WTC11 (cell line): ENCODE results near the gene CLK1. TPM values are rescaled to one million over a fixed set of nuclear protein-coding genes. Genes with fewer than 3 reads are reported as not detected.
A peak's percentile ranks its signal among the peaks of the same experiment; 100 is the strongest.

Experiments
- ATAC-seq: fragments of 200-7000 bp; cut with Tn5 transposase; 2 replicates; pipeline ENCODE4 v1.10.0; 2021; ENCODE audit warnings: mild to moderate bottlenecking, moderate library complexity
- CTCF ChIA-PET: fragments of 300-600 bp; sonication (Branson Sonifier 250); formaldehyde crosslinking; loops from one replicate; lab custom pipeline; 2021; ENCODE audit warnings: antibody characterized with exemption; lab: Charles Lee
- POLR2A ChIA-PET: fragments of 350-600 bp; sonication (Branson Sonifier 250); formaldehyde crosslinking; loops from one replicate; lab custom pipeline; 2021; ENCODE audit warnings: antibody characterized with exemption; lab: Charles Lee
- DNase-seq: peaks from one replicate; pipeline ENCODE4 v3.0.0; 2021; ENCODE audit warnings: low spot score
- H3K27ac Mint-ChIP-seq: 2 replicates; pipeline ENCODE4 v1.8.0; 2021; ENCODE audit warnings: mixed read lengths
- H3K27me3 Mint-ChIP-seq: 2 replicates; pipeline ENCODE4 v1.8.0; 2021; ENCODE audit warnings: low read depth, mild to moderate bottlenecking, moderate library complexity, mixed read lengths
- H3K36me3 Mint-ChIP-seq: 2 replicates; pipeline ENCODE4 v1.8.0; 2021; ENCODE audit warnings: mixed read lengths
- H3K4me1 Mint-ChIP-seq: 2 replicates; pipeline ENCODE4 v1.8.0; 2022; ENCODE audit warnings: mixed read lengths
- H3K4me3 Mint-ChIP-seq: 2 replicates; pipeline ENCODE4 v1.8.0; 2021; ENCODE audit warnings: mild to moderate bottlenecking, moderate library complexity, mixed read lengths
- H3K9me3 Mint-ChIP-seq: 2 replicates; pipeline ENCODE4 v1.8.0; 2021; ENCODE audit warnings: mixed read lengths
- E2F5 ChIP-seq: sonication (generic); formaldehyde crosslinking; IDR thresholded peaks from 2 replicates; pipeline ENCODE4 v1.8.1; 2022; ENCODE audit warnings: mild to moderate bottlenecking, moderate library complexity, missing genetic modification reagents
- ESRRA ChIP-seq: sonication (generic); formaldehyde crosslinking; IDR thresholded peaks from 2 replicates; pipeline ENCODE4 v1.8.1; 2022; ENCODE audit warnings: mild to moderate bottlenecking, missing genetic modification reagents, borderline replicate concordance
- FOXP1 ChIP-seq: sonication (generic); formaldehyde crosslinking; IDR thresholded peaks from 2 replicates; pipeline ENCODE4 v1.8.0; 2022; ENCODE audit warnings: missing genetic modification reagents, mild to moderate bottlenecking, moderate library complexity, borderline replicate concordance
- FOXP4 ChIP-seq: sonication (generic); formaldehyde crosslinking; IDR thresholded peaks from 2 replicates; pipeline ENCODE4 v1.8.0; 2022; ENCODE audit warnings: mild to moderate bottlenecking, missing genetic modification reagents
- GABPB1 ChIP-seq: sonication (generic); formaldehyde crosslinking; IDR thresholded peaks from 2 replicates; pipeline ENCODE4 v1.8.1; 2023; ENCODE audit warnings: mild to moderate bottlenecking, missing genetic modification reagents
- HMGA2 ChIP-seq: fragments of 250-450 bp; sonication (Bioruptor Pico); IDR thresholded peaks from 2 replicates; pipeline ENCODE4 v1.4.0; 2021; ENCODE audit warnings: mild to moderate bottlenecking, moderate library complexity
- IRF2 ChIP-seq: sonication (generic); formaldehyde crosslinking; IDR thresholded peaks from 2 replicates; pipeline ENCODE4 v1.8.0; 2022; ENCODE audit warnings: low read depth, missing genetic modification reagents, borderline replicate concordance
- JAZF1 ChIP-seq: fragments of 250-450 bp; sonication (Bioruptor Pico); IDR thresholded peaks from 2 replicates; pipeline ENCODE4 v1.9.0; 2021; ENCODE audit warnings: moderate library complexity, mild to moderate bottlenecking, inconsistent platforms
- NFATC4 ChIP-seq: fragments of 250-450 bp; sonication (Bioruptor Pico); IDR thresholded peaks from 2 replicates; pipeline ENCODE4 v1.9.0; 2021; ENCODE audit warnings: mild to moderate bottlenecking
- NFE2L1 ChIP-seq: sonication (generic); formaldehyde crosslinking; IDR thresholded peaks from 2 replicates; pipeline ENCODE4 v1.8.1; 2023; ENCODE audit warnings: missing genetic modification reagents
- NFYB ChIP-seq: sonication (generic); formaldehyde crosslinking; conservative IDR thresholded peaks from 2 replicates; pipeline ENCODE4 v1.8.0; 2022; ENCODE audit warnings: low read depth, missing genetic modification reagents
- NR1H2 ChIP-seq: sonication (generic); formaldehyde crosslinking; IDR thresholded peaks from 2 replicates; pipeline ENCODE4 v1.9.0; 2021; ENCODE audit warnings: mild to moderate bottlenecking, moderate library complexity, missing genetic modification reagents
- PRDM15 ChIP-seq: sonication (generic); formaldehyde crosslinking; IDR thresholded peaks from 2 replicates; pipeline ENCODE4 v1.8.0; 2022; ENCODE audit warnings: missing genetic modification reagents
- SP1 ChIP-seq: sonication (generic); formaldehyde crosslinking; conservative IDR thresholded peaks from 2 replicates; pipeline ENCODE4 v1.8.1; 2022; ENCODE audit warnings: missing genetic modification reagents
- ZBTB21 ChIP-seq: sonication (generic); formaldehyde crosslinking; IDR thresholded peaks from 2 replicates; pipeline ENCODE4 v1.8.1; 2023; ENCODE audit warnings: mild to moderate bottlenecking, missing genetic modification reagents, borderline replicate concordance
- ZNF121 ChIP-seq: sonication (generic); formaldehyde crosslinking; IDR thresholded peaks from 2 replicates; pipeline ENCODE4 v1.8.0; 2023; ENCODE audit warnings: missing genetic modification reagents
- ZNF219 ChIP-seq: sonication (generic); formaldehyde crosslinking; IDR thresholded peaks from 2 replicates; pipeline ENCODE4 v1.8.0; 2023; ENCODE audit warnings: missing genetic modification reagents, mild to moderate bottlenecking, borderline replicate concordance
- ZNF263 ChIP-seq: sonication (generic); formaldehyde crosslinking; IDR thresholded peaks from 2 replicates; pipeline ENCODE4 v1.8.1; 2022; ENCODE audit warnings: low read depth, mild to moderate bottlenecking, moderate library complexity, missing genetic modification reagents
- ZNF416 ChIP-seq: fragments of 250-450 bp; sonication (Bioruptor Pico); IDR thresholded peaks from 2 replicates; pipeline ENCODE4 v1.9.0; 2021; ENCODE audit warnings: mild to moderate bottlenecking, inconsistent platforms
- ZNF532 ChIP-seq: fragments of 250-450 bp; sonication (Bioruptor Pico); IDR thresholded peaks from 2 replicates; pipeline ENCODE4 v1.9.0; 2021; ENCODE audit warnings: mild to moderate bottlenecking, borderline replicate concordance
- total RNA-seq: library from RNA; stranded (reverse); gene quantifications from 3 replicates; pipeline ENCODE4 v1.2.3, GENCODE V29; 2021

Gene CLK1
- total RNA-seq, 1 experiment from 2014 or later: 25.5 TPM

GRCh38 chr2:200860092-200860795 is 4.2 kb downstream of the CLK1 start:
- DNase-seq (no peak), ATAC-seq (no peak)
- TF ChIP-seq HMGA2: no peak
- no peak for TF ChIP-seq IRF2
- TF ChIP-seq ESRRA: no peak
- no peak for TF ChIP-seq ZNF219 (CRISPR knock-in tag)
- no peak for TF ChIP-seq GABPB1 (CRISPR knock-in tag)
- TF ChIP-seq SP1 (CRISPR knock-in tag): no peak
- no peak for TF ChIP-seq ZNF121 (CRISPR knock-in tag)
- no peak for TF ChIP-seq FOXP4
- TF ChIP-seq JAZF1 (CRISPR knock-in tag): no peak
- TF ChIP-seq E2F5: no peak
- TF ChIP-seq ZNF263: no peak
- no peak for TF ChIP-seq NR1H2 (CRISPR knock-in tag)
- no peak for TF ChIP-seq ZBTB21 (CRISPR knock-in tag)
- TF ChIP-seq NFE2L1 (CRISPR knock-in tag): no peak
- no peak for TF ChIP-seq NFATC4
- TF ChIP-seq PRDM15 (CRISPR knock-in tag): no peak
- no peak for TF ChIP-seq NFYB (CRISPR knock-in tag)
- TF ChIP-seq ZNF416 (CRISPR knock-in tag): no peak
- TF ChIP-seq FOXP1 (CRISPR knock-in tag): no peak
- H3K9me3 Mint-ChIP-seq: no peaks in the 10 kb centered on the region
- no peak overlapping the region for H3K4me3 Mint-ChIP-seq
- POLR2A ChIA-PET: no interaction called here
- H3K27ac Mint-ChIP-seq: peak overlapping the region; percentile 90
- H3K36me3 Mint-ChIP-seq: peaks cover 57% of the 10 kb centered on the region
- CTCF ChIA-PET: no interaction called here
- no peaks in the 10 kb centered on the region for H3K27me3 Mint-ChIP-seq
- H3K4me1 Mint-ChIP-seq: peaks cover 24% of the 10 kb centered on the region

GRCh38 chr2:200856806-200857205 is 7.7 kb downstream of the CLK1 start:
- H3K4me1 Mint-ChIP-seq: peaks cover 12% of the 10 kb centered on the region
- no peaks in the 10 kb centered on the region for H3K27me3 Mint-ChIP-seq
- ChIA-PET CTCF (no interaction called here), POLR2A (no interaction called here)
- no peak overlapping the region for H3K27ac Mint-ChIP-seq
- H3K4me3 Mint-ChIP-seq: no peak overlapping the region
- H3K9me3 Mint-ChIP-seq: no peaks in the 10 kb centered on the region
- DNase-seq: no peak
- peaks cover 85% of the 10 kb centered on the region for H3K36me3 Mint-ChIP-seq
- no peak for TF ChIP-seq ZNF532 (CRISPR knock-in tag)
- TF ChIP-seq, all 79 proteins: peak for 0
- ATAC-seq: no peak
